PC-3 (cell line): ENCODE measurements around the gene SLCO2A1. TPM values are rescaled to one million over a fixed set of nuclear protein-coding genes. Genes with fewer than 3 reads are reported as not detected.
A peak's percentile ranks its signal among the peaks of the same experiment; 100 is the strongest.

ENCODE experiments used
- ATAC-seq: fragments of 200-7000 bp; cut with Tn5 transposase; 2 replicates; pipeline ENCODE4 v1.9.1; 2020; ENCODE audit warnings: mild to moderate bottlenecking, moderate library complexity
- BruUV-seq: library from RNA; stranded (reverse); fragments of 400-500 nt; replicated peaks from 2 replicates; lab custom pipeline; 2021; lab: Mats Ljungman, UMichigan
- CTCF ChIA-PET: fragments of 300-600 bp; sonication (Branson Sonifier 250); formaldehyde crosslinking; loops from one replicate; lab custom pipeline; 2022; ENCODE audit warnings: antibody characterized with exemption; lab: Charles Lee
- POLR2A ChIA-PET: fragments of 300-600 bp; sonication (Branson Sonifier 250); formaldehyde crosslinking; loops from one replicate; lab custom pipeline; 2022; ENCODE audit warnings: antibody characterized with exemption; ENCODE audit not compliant: unreplicated experiment; lab: Charles Lee
- DNase-seq: peaks from one replicate; pipeline ENCODE4 v3.0.0-alpha.2; 2015
- H2AFZ ChIP-seq: fragments of 300-600 bp; sonication (generic); 2 replicates; pipeline ENCODE4 v1.6.0; 2016; ENCODE audit warnings: antibody characterized with exemption, low read length
- H3F3A ChIP-seq: fragments of 300-600 bp; sonication (generic); one replicate; pipeline ENCODE4 v1.6.0; 2017; ENCODE audit warnings: antibody characterized with exemption, low read length, control low read depth, mild to moderate bottlenecking; ENCODE audit not compliant: unreplicated experiment
- H3K27ac ChIP-seq: fragments of 300-600 bp; sonication (generic); 2 replicates; pipeline ENCODE4 v1.5.1; 2016; ENCODE audit warnings: mild to moderate bottlenecking, low read length
- H3K27me3 ChIP-seq: fragments of 300-600 bp; sonication (generic); 2 replicates; pipeline ENCODE4 v1.6.1; 2016; ENCODE audit warnings: low read length, mixed read lengths
- H3K36me3 ChIP-seq: fragments of 300-600 bp; sonication (generic); 2 replicates; pipeline ENCODE4 v1.6.1; 2016; ENCODE audit warnings: low read depth, mixed run types, low read length, mixed read lengths
- H3K4me1 ChIP-seq: fragments of 300-600 bp; sonication (generic); 2 replicates; pipeline ENCODE4 v1.5.1; 2016; ENCODE audit warnings: low read length; ENCODE audit not compliant: insufficient read depth
- H3K4me2 ChIP-seq: fragments of 300-600 bp; sonication (generic); 2 replicates; pipeline ENCODE4 v1.6.0; 2016; ENCODE audit warnings: low read length
- H3K4me3 ChIP-seq: fragments of 300-600 bp; sonication (generic); 2 replicates; pipeline ENCODE4 v1.5.1; 2016; ENCODE audit warnings: mild to moderate bottlenecking, low read length, mixed read lengths
- H3K79me2 ChIP-seq: fragments of 300-600 bp; sonication (generic); 2 replicates; pipeline ENCODE4 v1.6.1; 2017; ENCODE audit warnings: low read length, mixed read lengths
- H3K9ac ChIP-seq: fragments of 300-600 bp; sonication (generic); 2 replicates; pipeline ENCODE4 v1.6.0; 2016; ENCODE audit warnings: mild to moderate bottlenecking, low read length
- H3K9me2 ChIP-seq: fragments of 300-600 bp; sonication (generic); replicated peaks from 2 replicates; pipeline ENCODE4 v1.6.1; 2016; ENCODE audit warnings: mixed run types, low read length, mixed read lengths
- H3K9me3 ChIP-seq: fragments of 300-600 bp; sonication (generic); 2 replicates; pipeline ENCODE4 v1.6.1; 2016; ENCODE audit warnings: low read length, mixed read lengths
- H4K20me1 ChIP-seq: fragments of 300-600 bp; sonication (generic); 2 replicates; pipeline ENCODE4 v1.6.1; 2016; ENCODE audit warnings: low read length, mixed read lengths
- CTCF ChIP-seq: fragments of 300-600 bp; sonication (generic); conservative IDR thresholded peaks from 2 replicates; pipeline ENCODE4 v1.5.1; 2017; ENCODE audit warnings: antibody characterized with exemption, low read depth, mild to moderate bottlenecking, low read length
- EZH2 ChIP-seq: fragments of 300-600 bp; sonication (generic); IDR thresholded peaks from one replicate; pipeline ENCODE4 v1.6.1; 2017; ENCODE audit warnings: antibody characterized with exemption, mild to moderate bottlenecking, low read length; ENCODE audit not compliant: unreplicated experiment
- EZH2phosphoT487 ChIP-seq: fragments of 300-600 bp; sonication (generic); IDR thresholded peaks from 2 replicates; pipeline ENCODE4 v1.6.1; 2018; ENCODE audit warnings: mild to moderate bottlenecking, antibody characterized with exemption, low read length, borderline replicate concordance
- intact Hi-C: fragments of 100-400 bp; cut with micrococcal nuclease; formaldehyde crosslinking; loops from 2 replicates; pipeline ENCODE4 v1.9.0; 2023
- total RNA-seq: library from RNA; depleted of rRNA; stranded (reverse); fragments of >200 nt; gene quantifications from 2 replicates; pipeline ENCODE4 v1.2.3, GENCODE V29; 2014

The SLCO2A1 gene
- total RNA-seq, 1 experiment from 2014 or later: not detected

GRCh38 chr3:133897547-133897946 lies 132.2 kb downstream of the SLCO2A1 start:
- BruUV-seq: no TSS peak
- Histone ChIP-seq H3F3A (no peaks in the 10 kb centered on the region), H4K20me1 (no peaks in the 10 kb centered on the region), H3K9ac (no peak overlapping the region), H3K36me3 (no peaks in the 10 kb centered on the region), H3K4me3 (no peak overlapping the region), H3K9me2 (no peaks in the 10 kb centered on the region), H3K4me1 (peaks cover 4% of the 10 kb centered on the region; the same call in 1 of the 2 replicates), H3K27ac (no peak overlapping the region), H3K79me2 (no peaks in the 10 kb centered on the region), H2AFZ (no peak overlapping the region), H3K9me3 (no peaks in the 10 kb centered on the region), H3K27me3 (peaks cover 4% of the 10 kb centered on the region), H3K4me2 (no peak overlapping the region)
- CTCF ChIA-PET: no interaction called here
- ATAC-seq (no peak), DNase-seq (no peak)
- POLR2A ChIA-PET: no interaction called here
- intact Hi-C loops: no loop called here
- TF ChIP-seq EZH2 (no peak), CTCF (no peak), EZH2phosphoT487 (no peak)

GRCh38 chr3:133896002-133896761 lies 133.5 kb downstream of the SLCO2A1 start:
- ChIA-PET CTCF (no interaction called here), POLR2A (no interaction called here)
- Histone ChIP-seq H3K9me3 (no peaks in the 10 kb centered on the region), H3K9ac (no peak overlapping the region), H3K27me3 (peaks cover 4% of the 10 kb centered on the region), H3F3A (no peaks in the 10 kb centered on the region), H4K20me1 (no peaks in the 10 kb centered on the region), H3K4me2 (peak overlapping the region; percentile 94), H3K36me3 (no peaks in the 10 kb centered on the region), H3K4me3 (peak overlapping the region; percentile 74), H3K9me2 (no peaks in the 10 kb centered on the region), H3K27ac (no peak overlapping the region), H3K79me2 (no peaks in the 10 kb centered on the region), H3K4me1 (peaks cover 4% of the 10 kb centered on the region; the same call in 1 of the 2 replicates), H2AFZ (peak overlapping the region; percentile 80; the same call in 1 of the 2 replicates)
- TF ChIP-seq CTCF (no peak), EZH2phosphoT487 (no peak), EZH2 (no peak)
- no TSS peak for BruUV-seq
- DNase-seq (no peak), ATAC-seq (no peak)
- intact Hi-C loops: no loop called here
